GM06990 (cell line): ENCODE results near the gene RHOC.
A peak's percentile ranks its signal among the peaks of the same experiment; 100 is the strongest.

Experiments
- DNase-seq: peaks from one replicate; pipeline ENCODE4 v3.0.0-alpha.2; 2011; ENCODE audit not compliant: insufficient read length; ENCODE audit errors: extremely low read depth
- H3K27me3 ChIP-seq: replicated peaks from 2 replicates; pipeline ENCODE4 v1.6.0; 2011; ENCODE audit warnings: low read length; ENCODE audit not compliant: control insufficient read depth, insufficient read depth
- H3K36me3 ChIP-seq: 2 replicates; pipeline ENCODE4 v1.5.1; 2011; ENCODE audit warnings: low read length; ENCODE audit not compliant: control insufficient read depth, insufficient read depth
- H3K4me3 ChIP-seq: replicated peaks from 2 replicates; pipeline ENCODE4 v1.5.1; 2011; ENCODE audit warnings: low read depth, mild to moderate bottlenecking, control low read depth, low read length
- CTCF ChIP-seq: IDR thresholded peaks from 2 replicates; pipeline ENCODE4 v1.5.1; 2011; ENCODE audit warnings: low read length, control low read depth, mild to moderate bottlenecking, inconsistent platforms; ENCODE audit not compliant: insufficient read depth, poor library complexity, severe bottlenecking

RHOC gene

GRCh38 chr1:112702067-112702395, 4.9 kb downstream of the RHOC start:
- H3K4me3 ChIP-seq = no peak overlapping the region
- no peak for TF ChIP-seq CTCF
- no peak for DNase-seq
- no peaks in the 10 kb centered on the region for H3K27me3 ChIP-seq
- peaks cover 26% of the 10 kb centered on the region for H3K36me3 ChIP-seq

- Histone ChIP-seq H3K36me3 (peaks cover 29% of the 10 kb centered on the region), H3K27me3 (no peaks in the 10 kb centered on the region)
These were observed 5.5 kb downstream of the RHOC start for GRCh38 chr1:112701227-112702066.

GRCh38 chr1:112700290-112701226, 6.4 kb downstream of the RHOC start:
- H3K27me3 ChIP-seq = no peaks in the 10 kb centered on the region
- TF ChIP-seq CTCF = no peak
- H3K4me3 ChIP-seq = no peak overlapping the region
- peaks cover 32% of the 10 kb centered on the region for H3K36me3 ChIP-seq
- DNase-seq = peak; percentile 75

More at GRCh38 chr1:112701227-112702066, 5.5 kb downstream of the RHOC start:
- DNase-seq = no peak
- no peak overlapping the region for H3K4me3 ChIP-seq
- no peak for TF ChIP-seq CTCF

- H3K27me3 ChIP-seq = no peaks in the 10 kb centered on the region
- H3K36me3 ChIP-seq = peaks cover 35% of the 10 kb centered on the region
- no peak for DNase-seq
- no peak overlapping the region for H3K4me3 ChIP-seq
- no peak for TF ChIP-seq CTCF
These were observed 7.3 kb downstream of the RHOC start for GRCh38 chr1:112699425-112700144.

GRCh38 chr1:112698366-112699310, 8.3 kb downstream of the RHOC start:
- DNase-seq = no peak
- TF ChIP-seq CTCF = no peak
- no peak overlapping the region for H3K4me3 ChIP-seq
- H3K36me3 ChIP-seq = peaks cover 40% of the 10 kb centered on the region
- no peaks in the 10 kb centered on the region for H3K27me3 ChIP-seq
